Parathyroid adenoma (tissue), 2 donors: Measurements from ENCODE around the gene HOXA3.

Source experiments
- H2AFZ ChIP-seq: fragments of 300-600 bp; sonication (generic); one replicate; pipeline ENCODE4 v1.7.0; 2017; ENCODE audit warnings: antibody characterized with exemption, mild to moderate bottlenecking
- H3K27ac ChIP-seq: fragments of 300-600 bp; sonication (generic); one replicate; pipeline ENCODE4 v1.7.0; 2017
- H3K27me3 ChIP-seq: fragments of 300-600 bp; sonication (generic); one replicate; pipeline ENCODE4 v1.7.0; 2017; ENCODE audit warnings: low read length; ENCODE audit not compliant: control insufficient read depth, insufficient read depth
- H3K36me3 ChIP-seq: fragments of 300-600 bp; sonication (generic); one replicate; pipeline ENCODE4 v1.7.0; 2017; ENCODE audit warnings: low read length; ENCODE audit not compliant: control insufficient read depth, insufficient read depth
- H3K4me1 ChIP-seq: fragments of 300-600 bp; sonication (generic); one replicate; pipeline ENCODE4 v1.7.0; 2017; ENCODE audit warnings: control low read depth
- H3K4me2 ChIP-seq: fragments of 300-600 bp; sonication (generic); one replicate; pipeline ENCODE4 v1.7.0; 2017; ENCODE audit warnings: low read length
- H3K4me3 ChIP-seq: fragments of 300-600 bp; sonication (generic); one replicate; pipeline ENCODE4 v1.7.0; 2017; ENCODE audit warnings: low read depth, low read length
- H3K79me2 ChIP-seq: fragments of 300-600 bp; sonication (generic); one replicate; pipeline ENCODE4 v1.7.0; 2017; ENCODE audit warnings: control low read depth
- H3K9ac ChIP-seq: fragments of 300-600 bp; sonication (generic); one replicate; pipeline ENCODE4 v1.7.0; 2017; ENCODE audit warnings: mild to moderate bottlenecking
- H3K9me3 ChIP-seq: fragments of 300-600 bp; sonication (generic); one replicate; pipeline ENCODE4 v1.7.0; 2017; ENCODE audit warnings: low read length; ENCODE audit not compliant: control insufficient read depth
- CTCF ChIP-seq: fragments of 300-600 bp; sonication (generic); IDR thresholded peaks from one replicate; pipeline ENCODE4 v1.7.0; 2017; ENCODE audit warnings: antibody characterized with exemption, mild to moderate bottlenecking
- donor health status: primary hyperparathyroidism.

Gene HOXA3

GRCh38 chr7:27079234-27079975 lies 73.0 kb downstream of the HOXA3 start:
- H3K27me3 ChIP-seq: no peaks in the 10 kb centered on the region
- no peaks in the 10 kb centered on the region for H3K9me3 ChIP-seq
- H3K4me1 ChIP-seq: no peaks in the 10 kb centered on the region
- no peak overlapping the region for H3K4me3 ChIP-seq
- no peak overlapping the region for H3K4me2 ChIP-seq
- H3K9ac ChIP-seq: no peak overlapping the region
- no peak overlapping the region for H3K27ac ChIP-seq
- no peaks in the 10 kb centered on the region for H3K79me2 ChIP-seq
- no peak overlapping the region for H2AFZ ChIP-seq
- TF ChIP-seq CTCF: no peak
- no peaks in the 10 kb centered on the region for H3K36me3 ChIP-seq

GRCh38 chr7:27078616-27079233 lies 73.7 kb downstream of the HOXA3 start:
- H3K27me3 ChIP-seq: no peaks in the 10 kb centered on the region
- H2AFZ ChIP-seq: no peak overlapping the region
- no peak overlapping the region for H3K27ac ChIP-seq
- no peak overlapping the region for H3K9ac ChIP-seq
- no peaks in the 10 kb centered on the region for H3K9me3 ChIP-seq
- no peaks in the 10 kb centered on the region for H3K36me3 ChIP-seq
- TF ChIP-seq CTCF: no peak
- H3K79me2 ChIP-seq: no peaks in the 10 kb centered on the region
- H3K4me2 ChIP-seq: no peak overlapping the region
- no peak overlapping the region for H3K4me3 ChIP-seq
- H3K4me1 ChIP-seq: no peaks in the 10 kb centered on the region

GRCh38 chr7:27073076-27073475 lies 79.3 kb downstream of the HOXA3 start:
- Histone ChIP-seq H3K36me3 (no peaks in the 10 kb centered on the region), H3K4me1 (no peaks in the 10 kb centered on the region), H3K9me3 (no peaks in the 10 kb centered on the region), H3K27me3 (no peaks in the 10 kb centered on the region), H3K4me3 (no peak overlapping the region), H3K9ac (no peak overlapping the region), H3K27ac (no peak overlapping the region), H3K4me2 (no peak overlapping the region), H3K79me2 (no peaks in the 10 kb centered on the region), H2AFZ (no peak overlapping the region)
- no peak for TF ChIP-seq CTCF

- no peak overlapping the region for H3K27ac ChIP-seq
- H3K4me2 ChIP-seq: no peak overlapping the region
- TF ChIP-seq CTCF: no peak
- no peaks in the 10 kb centered on the region for H3K9me3 ChIP-seq
- no peaks in the 10 kb centered on the region for H3K79me2 ChIP-seq
- no peaks in the 10 kb centered on the region for H3K4me1 ChIP-seq
- H3K36me3 ChIP-seq: no peaks in the 10 kb centered on the region
- H3K27me3 ChIP-seq: no peaks in the 10 kb centered on the region
- no peak overlapping the region for H3K4me3 ChIP-seq
- no peak overlapping the region for H3K9ac ChIP-seq
- no peak overlapping the region for H2AFZ ChIP-seq
These were observed 80.6 kb downstream of the HOXA3 start for GRCh38 chr7:27071622-27072390.
